Measurements from ENCODE around the gene SFXN3.
A peak's percentile ranks its signal among the peaks of the same experiment; 100 is the strongest.

SFXN3 gene

GRCh38 chr10:101055411-101055810 lies 24.4 kb downstream of the SFXN3 start:
- Histone ChIP-seq H3K9me3 (ENCODE audit: control extremely low read depth in 1 of 5, control insufficient read depth in 4 of 5, insufficient read depth in 2 of 5, low read depth in 1 of 5, low read length in 4 of 5) (no peaks in the 10 kb centered on the region), H3K4me1 (ENCODE audit: control extremely low read depth in 1 of 4, control insufficient read depth in 4 of 4, insufficient read depth in 4 of 4, low read length in 3 of 4) (peaks cover 8 to 37% (median 28%) of the 10 kb centered on the region in 4 experiments), H3K36me3 (ENCODE audit: control insufficient read depth in 4 of 4, insufficient read depth in 4 of 4, low read length in 3 of 4) (peaks cover 0 to 2% (median 0%) of the 10 kb centered on the region in 4 experiments), H3K4me3 (ENCODE audit: control insufficient read depth in 1 of 7, extremely low read depth in 1 of 7, insufficient read depth in 4 of 7, low read depth in 2 of 7, low read length in 6 of 7) (no peak overlapping the region), H3K27me3 (replicated peaks in 2 of 5; ENCODE audit: control insufficient read depth in 4 of 5, insufficient read depth in 5 of 5, low read length in 4 of 5) (peaks cover 0 to 13% (median 6%) of the 10 kb centered on the region in 5 experiments), H3K27ac (ENCODE audit: insufficient read depth in 1 of 2, low read depth in 1 of 2, low read length in 2 of 2, poor library complexity in 1 of 2, severe bottlenecking in 2 of 2) (no peak overlapping the region)
- 94% methylated on average over 2 of the region's 4 CpGs for WGBS (ENCODE audit: insufficient coverage)
- no peak for DNase-seq
- ChIA-PET CTCF (interaction anchor here (6.9 to 67.5 kb wide), 4 partner anchors 12 to 85 kb away, joined by 56 to 1574 read pairs (median 818); partner anchors contain the start of genes KAZALD1, PDZD7 and SFXN3), POLR2A (no interaction called here)

DNA sequence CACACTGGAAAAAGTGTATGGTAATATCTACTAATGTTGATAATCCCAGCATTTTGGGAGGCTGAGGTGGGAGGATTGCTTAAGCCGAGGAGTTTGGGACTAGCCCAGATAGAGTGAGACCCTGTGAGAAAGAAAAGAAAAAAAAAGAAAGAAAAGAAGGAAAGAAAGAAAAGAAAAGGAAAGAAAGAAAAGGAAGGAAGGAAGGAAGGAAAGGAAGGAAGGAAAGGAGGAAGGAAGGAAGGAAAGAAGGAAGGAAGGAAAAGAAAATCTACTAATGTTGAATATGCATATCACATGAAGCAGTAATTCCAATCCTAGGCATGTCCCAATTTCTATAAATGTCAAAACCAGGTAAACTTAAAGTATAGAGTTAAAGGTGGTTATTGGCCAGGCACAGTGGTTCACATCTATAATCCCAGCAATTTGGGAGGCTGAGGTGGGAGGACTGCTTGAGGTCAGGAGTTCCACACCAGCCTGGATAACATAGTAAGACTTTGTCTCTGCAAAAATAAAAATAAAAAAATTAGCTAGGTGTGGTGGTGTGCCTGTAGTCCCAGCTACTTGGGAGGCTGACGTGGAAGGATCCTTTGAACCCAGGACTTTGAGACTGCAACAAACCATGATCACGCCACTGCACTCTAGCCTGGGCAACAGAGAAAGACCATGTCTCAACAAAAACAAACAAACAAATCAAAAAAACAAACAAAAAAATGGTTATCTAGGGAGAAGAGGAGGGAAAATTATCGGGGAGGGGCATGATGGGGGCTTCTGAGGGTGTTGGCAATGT lies 25.5 kb downstream of the SFXN3 start:
- POLR2A ChIA-PET = no interaction called here

DNA sequence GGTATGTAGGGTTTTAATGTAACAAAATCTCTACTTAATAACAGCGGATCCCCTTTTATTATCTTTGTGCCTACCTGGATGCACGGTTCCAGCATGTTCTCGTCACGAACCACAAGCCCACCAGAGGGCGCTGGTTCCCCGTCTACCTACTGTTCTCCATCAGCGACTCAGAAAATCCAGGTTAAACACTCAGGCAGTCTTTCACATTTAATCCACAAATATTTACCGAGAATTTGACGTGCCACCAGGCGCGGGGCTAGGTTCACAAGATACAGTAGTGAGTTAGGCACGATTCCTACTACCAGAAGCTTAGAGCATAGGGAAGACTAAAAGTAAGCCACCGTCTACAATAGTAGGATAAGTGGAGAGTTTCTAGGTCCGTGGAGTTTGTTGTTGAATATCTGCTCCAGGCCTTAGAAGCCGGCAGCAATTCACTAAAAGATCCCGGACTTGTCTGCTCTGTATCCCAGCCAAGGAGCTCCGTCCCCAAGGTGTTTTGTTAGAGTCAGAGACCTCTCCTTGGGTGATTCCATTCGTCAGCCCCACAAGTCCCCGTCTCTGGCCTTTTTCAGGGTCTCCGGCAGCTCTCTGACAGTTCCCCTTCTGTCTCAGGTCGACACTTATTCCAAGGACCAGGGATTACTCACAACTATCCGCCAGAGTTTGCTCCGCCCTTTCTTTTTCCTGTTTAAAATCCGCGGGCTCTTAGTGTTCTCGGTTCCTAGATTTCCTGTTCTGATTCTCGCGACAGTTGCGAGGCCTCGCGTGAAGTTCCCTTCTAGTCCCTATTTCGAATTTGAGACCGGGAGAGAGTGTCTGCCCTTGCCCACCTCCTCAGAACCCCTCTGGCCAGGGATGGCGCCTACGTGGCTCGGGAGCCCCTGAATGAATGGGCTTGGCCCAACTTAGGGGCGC lies 29.3 kb downstream of the SFXN3 start:
- peaks cover 0 to 3% (median 0%) of the 10 kb centered on the region in 5 experiments for H3K27me3 ChIP-seq (replicated peaks in 2 of 5; ENCODE audit: control insufficient read depth in 4 of 5, insufficient read depth in 5 of 5, low read length in 4 of 5)
- under 1% methylated on average over 33 of the region's 37 CpGs for WGBS (ENCODE audit: insufficient coverage)
- peak overlapping the region; percentile 83 to 98 (median 91) for H3K4me3 ChIP-seq (ENCODE audit: control insufficient read depth in 1 of 7, extremely low read depth in 1 of 7, insufficient read depth in 4 of 7, low read depth in 2 of 7, low read length in 6 of 7)
- peak; percentile 88 to 92 (median 92) for DNase-seq
- peak overlapping the region; percentile 97 to 98 for H3K27ac ChIP-seq (ENCODE audit: insufficient read depth in 1 of 2, low read depth in 1 of 2, low read length in 2 of 2, poor library complexity in 1 of 2, severe bottlenecking in 2 of 2)
- POLR2A ChIA-PET = interaction anchor here (1.1 to 1.5 kb wide), 2 partner anchors 11 to 19 kb away, joined by 3 to 4 read pairs; no protein-coding TSS in a partner anchor
- H3K4me1 ChIP-seq (ENCODE audit: control extremely low read depth in 1 of 4, control insufficient read depth in 4 of 4, insufficient read depth in 4 of 4, low read length in 3 of 4) = peaks cover 5 to 63% (median 58%) of the 10 kb centered on the region in 4 experiments
- no peaks in the 10 kb centered on the region for H3K9me3 ChIP-seq (ENCODE audit: control extremely low read depth in 1 of 5, control insufficient read depth in 4 of 5, insufficient read depth in 2 of 5, low read depth in 1 of 5, low read length in 4 of 5)
- H3K36me3 ChIP-seq (ENCODE audit: control insufficient read depth in 4 of 4, insufficient read depth in 4 of 4, low read length in 3 of 4) = no peaks in the 10 kb centered on the region
- CTCF ChIA-PET = interaction anchor here (1.0 to 67.5 kb wide), 5 partner anchors 10 to 80 kb away, joined by 4 to 1574 read pairs (median 61); partner anchors contain the start of genes KAZALD1, PDZD7 and SFXN3

More for the DNA sequence above, 25.5 kb downstream of the SFXN3 start:
- H3K4me3 ChIP-seq (ENCODE audit: control insufficient read depth in 1 of 7, extremely low read depth in 1 of 7, insufficient read depth in 4 of 7, low read depth in 2 of 7, low read length in 6 of 7) = no peak overlapping the region
- no peaks in the 10 kb centered on the region for H3K9me3 ChIP-seq (ENCODE audit: control extremely low read depth in 1 of 5, control insufficient read depth in 4 of 5, insufficient read depth in 2 of 5, low read depth in 1 of 5, low read length in 4 of 5)
- peaks cover 8 to 41% (median 32%) of the 10 kb centered on the region in 4 experiments for H3K4me1 ChIP-seq (ENCODE audit: control extremely low read depth in 1 of 4, control insufficient read depth in 4 of 4, insufficient read depth in 4 of 4, low read length in 3 of 4)
- no peak overlapping the region for H3K27ac ChIP-seq (ENCODE audit: insufficient read depth in 1 of 2, low read depth in 1 of 2, low read length in 2 of 2, poor library complexity in 1 of 2, severe bottlenecking in 2 of 2)
- peaks cover 0 to 2% (median 0%) of the 10 kb centered on the region in 4 experiments for H3K36me3 ChIP-seq (ENCODE audit: control insufficient read depth in 4 of 4, insufficient read depth in 4 of 4, low read length in 3 of 4)
- CTCF ChIA-PET = interaction anchor here (6.9 to 67.5 kb wide), 4 partner anchors 13 to 84 kb away, joined by 56 to 1574 read pairs (median 818); partner anchors contain the start of genes KAZALD1, PDZD7 and SFXN3
- DNase-seq = no peak
- peaks cover 0 to 3% (median 0%) of the 10 kb centered on the region in 5 experiments for H3K27me3 ChIP-seq (replicated peaks in 2 of 5; ENCODE audit: control insufficient read depth in 4 of 5, insufficient read depth in 5 of 5, low read length in 4 of 5)
- WGBS (ENCODE audit: insufficient coverage) = 100% methylated on average over 2 of the region's 4 CpGs

GRCh38 chr10:101060951-101061623 lies 30.1 kb downstream of the SFXN3 start:
- peaks cover 5 to 66% (median 64%) of the 10 kb centered on the region in 4 experiments for H3K4me1 ChIP-seq (ENCODE audit: control extremely low read depth in 1 of 4, control insufficient read depth in 4 of 4, insufficient read depth in 4 of 4, low read length in 3 of 4)
- H3K36me3 ChIP-seq (ENCODE audit: control insufficient read depth in 4 of 4, insufficient read depth in 4 of 4, low read length in 3 of 4) = no peaks in the 10 kb centered on the region

DNA sequence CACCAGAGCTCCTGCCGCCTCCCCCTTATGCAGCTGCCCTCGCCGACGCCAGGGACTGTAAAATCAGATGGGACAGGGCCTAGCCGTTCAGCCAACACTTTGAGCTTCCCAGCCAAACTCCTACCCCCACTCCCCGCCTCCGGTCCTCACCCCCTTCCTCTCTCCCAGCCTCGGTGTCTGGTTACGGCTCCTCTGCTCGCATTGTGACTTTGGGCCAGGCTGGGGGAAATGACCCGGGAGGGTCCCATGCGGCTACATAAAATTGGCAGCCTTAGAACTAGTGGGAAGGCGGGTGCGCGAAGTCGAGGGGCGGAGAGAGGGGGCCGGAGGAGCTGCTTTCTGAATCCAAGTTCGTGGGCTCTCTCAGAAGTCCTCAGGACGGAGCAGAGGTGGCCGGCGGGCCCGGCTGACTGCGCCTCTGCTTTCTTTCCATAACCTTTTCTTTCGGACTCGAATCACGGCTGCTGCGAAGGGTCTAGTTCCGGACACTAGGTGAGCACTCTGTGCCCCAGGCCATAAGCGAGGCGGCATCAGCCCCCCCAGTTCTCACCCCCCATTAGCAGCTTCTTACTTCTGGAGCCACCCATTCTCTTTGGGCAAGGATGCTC lies 30.7 kb downstream of the SFXN3 start, which contains the start of gene KAZALD1:
TSS of gene KAZALD1 (plus strand) at position 366 of the 608 bp plus-strand sequence. CDS start 604 bp downstream, outside the sequence.
- Histone ChIP-seq H3K36me3 (ENCODE audit: control insufficient read depth in 4 of 4, insufficient read depth in 4 of 4, low read length in 3 of 4) (no peaks in the 10 kb centered on the region), H3K27me3 (replicated peaks in 2 of 5; ENCODE audit: control insufficient read depth in 4 of 5, insufficient read depth in 5 of 5, low read length in 4 of 5) (peaks cover 0 to 14% (median 7%) of the 10 kb centered on the region in 5 experiments), H3K4me1 (ENCODE audit: control extremely low read depth in 1 of 4, control insufficient read depth in 4 of 4, insufficient read depth in 4 of 4, low read length in 3 of 4) (peaks cover 5 to 73% (median 70%) of the 10 kb centered on the region in 4 experiments), H3K27ac (ENCODE audit: insufficient read depth in 1 of 2, low read depth in 1 of 2, low read length in 2 of 2, poor library complexity in 1 of 2, severe bottlenecking in 2 of 2) (peak within 1 kb of the TSS; percentile 97 to 98), H3K4me3 (ENCODE audit: control insufficient read depth in 1 of 7, extremely low read depth in 1 of 7, insufficient read depth in 4 of 7, low read depth in 2 of 7, low read length in 6 of 7) (peak within 1 kb of the TSS; percentile 83 to 98 (median 91)), H3K9me3 (ENCODE audit: control extremely low read depth in 1 of 5, control insufficient read depth in 4 of 5, insufficient read depth in 2 of 5, low read depth in 1 of 5, low read length in 4 of 5) (no peaks in the 10 kb centered on the region)
- POLR2A ChIA-PET = interaction anchor here (0.6 to 1.5 kb wide), 9 partner anchors 8 to 393 kb away, joined by 3 to 9 read pairs (median 3); partner anchors contain the start of genes PDZD7 and SFXN3
- CTCF ChIA-PET = interaction anchor here (0.6 to 67.5 kb wide), 4 partner anchors 9 to 691 kb away, joined by 4 to 1574 read pairs (median 818); partner anchors contain the start of genes KAZALD1, PDZD7 and SFXN3
- DNase-seq = no peak
- WGBS (ENCODE audit: insufficient coverage) = 32% methylated on average over 21 of the region's 31 CpGs

More at GRCh38 chr10:101060951-101061623, 30.1 kb downstream of the SFXN3 start:
- DNase-seq = peak; percentile 92 to 99 (median 97)
- peak overlapping the region; percentile 97 to 98 for H3K27ac ChIP-seq (ENCODE audit: insufficient read depth in 1 of 2, low read depth in 1 of 2, low read length in 2 of 2, poor library complexity in 1 of 2, severe bottlenecking in 2 of 2)
- WGBS (ENCODE audit: insufficient coverage) = under 1% methylated on average over 52 of the region's 67 CpGs
- POLR2A ChIA-PET = interaction anchor here (0.6 to 1.5 kb wide), 8 partner anchors 9 to 394 kb away, joined by 3 to 9 read pairs (median 4); partner anchors contain the start of genes PDZD7 and SFXN3
- peak overlapping the region; percentile 83 to 98 (median 91) for H3K4me3 ChIP-seq (ENCODE audit: control insufficient read depth in 1 of 7, extremely low read depth in 1 of 7, insufficient read depth in 4 of 7, low read depth in 2 of 7, low read length in 6 of 7)
- H3K9me3 ChIP-seq (ENCODE audit: control extremely low read depth in 1 of 5, control insufficient read depth in 4 of 5, insufficient read depth in 2 of 5, low read depth in 1 of 5, low read length in 4 of 5) = no peaks in the 10 kb centered on the region
- peaks cover 0 to 10% (median 3%) of the 10 kb centered on the region in 5 experiments for H3K27me3 ChIP-seq (replicated peaks in 2 of 5; ENCODE audit: control insufficient read depth in 4 of 5, insufficient read depth in 5 of 5, low read length in 4 of 5)
- CTCF ChIA-PET = interaction anchor here (0.6 to 67.5 kb wide), 6 partner anchors 9 to 691 kb away, joined by 4 to 1574 read pairs (median 34); partner anchors contain the start of genes KAZALD1, PDZD7 and SFXN3

Measured in common myeloid progenitor, CD34-positive (primary cell).